OCI-LY7 (cell line): ENCODE data around the gene ACVRL1. TPM values are rescaled to one million over a fixed set of nuclear protein-coding genes. Genes with fewer than 3 reads are reported as not detected.
"Not testable (repeated sequence)": the region's sequence is repeated elsewhere in the genome, so short reads cannot be mapped to it uniquely, and the experiment has no call there.

ENCODE experiments used
- BruUV-seq: library from RNA; stranded (reverse); fragments of 400-500 nt; replicated peaks from 2 replicates; lab custom pipeline; 2021; lab: Mats Ljungman, UMichigan
- CTCF ChIA-PET: fragments of 300-600 bp; sonication (Branson Sonifier 250); formaldehyde crosslinking; loops from one replicate; lab custom pipeline; 2022; ENCODE audit warnings: antibody characterized with exemption; ENCODE audit not compliant: unreplicated experiment; lab: Charles Lee
- POLR2A ChIA-PET: fragments of 300-600 bp; sonication (Branson Sonifier 250); formaldehyde crosslinking; loops from one replicate; lab custom pipeline; 2022; ENCODE audit warnings: antibody characterized with exemption; lab: Charles Lee
- DNase-seq: peaks from one replicate; pipeline ENCODE4 v3.0.0-alpha.2; 2015; ENCODE audit warnings: low spot score
- H2AFZ ChIP-seq: fragments of 200-600 bp; sonication (generic), shearing (Covaris generic); 2 replicates; pipeline ENCODE4 v1.6.1; 2014; ENCODE audit warnings: mild to moderate bottlenecking, antibody characterized with exemption, low read length, moderate library complexity
- H3K27ac ChIP-seq: fragments of 200-600 bp; sonication (generic); 2 replicates; pipeline ENCODE4 v1.5.1; 2014; ENCODE audit warnings: mixed run types, low read depth, mild to moderate bottlenecking, moderate library complexity, low read length, inconsistent platforms; ENCODE audit not compliant: poor library complexity, severe bottlenecking
- H3K36me3 ChIP-seq: fragments of 200-600 bp; sonication (generic); 2 replicates; pipeline ENCODE4 v1.6.1; 2014; ENCODE audit warnings: mild to moderate bottlenecking, antibody characterized with exemption, low read length, moderate library complexity, mixed read lengths; ENCODE audit not compliant: insufficient read depth
- H3K4me1 ChIP-seq: fragments of 200-600 bp; sonication (generic); 2 replicates; pipeline ENCODE4 v1.5.1; 2014; ENCODE audit warnings: mild to moderate bottlenecking, low read length; ENCODE audit not compliant: insufficient read depth, poor library complexity, severe bottlenecking
- H3K4me2 ChIP-seq: fragments of 200-600 bp; sonication (generic); 2 replicates; pipeline ENCODE4 v1.6.1; 2014; ENCODE audit warnings: mild to moderate bottlenecking, low read length
- H3K4me3 ChIP-seq: fragments of 200-600 bp; sonication (generic); 2 replicates; pipeline ENCODE4 v1.5.1; 2014; ENCODE audit warnings: mild to moderate bottlenecking, low read depth, low read length; ENCODE audit not compliant: poor library complexity, severe bottlenecking
- H3K79me2 ChIP-seq: fragments of 200-600 bp; sonication (generic); 2 replicates; pipeline ENCODE4 v1.6.1; 2016; ENCODE audit warnings: low read depth, mild to moderate bottlenecking, low read length, moderate library complexity, mixed read lengths; ENCODE audit not compliant: insufficient read depth
- H3K9me2 ChIP-seq: fragments of 200-600 bp; sonication (generic); 2 replicates; pipeline ENCODE4 v1.6.1; 2016; ENCODE audit warnings: mild to moderate bottlenecking, low read length, mixed read lengths; ENCODE audit not compliant: insufficient read depth
- H3K9me3 ChIP-seq: fragments of 200-600 bp; sonication (generic); 2 replicates; pipeline ENCODE4 v1.6.1; 2014; ENCODE audit warnings: mild to moderate bottlenecking, mixed run types, low read length, mixed read lengths
- H4K20me1 ChIP-seq: fragments of 200-600 bp; sonication (generic); 2 replicates; pipeline ENCODE4 v1.6.1; 2014; ENCODE audit warnings: mild to moderate bottlenecking, antibody characterized with exemption, low read length, moderate library complexity, mixed read lengths; ENCODE audit not compliant: insufficient read depth
- CTCF ChIP-seq: fragments of 200-600 bp; sonication (generic); conservative IDR thresholded peaks from 2 replicates; pipeline ENCODE4 v1.5.1; 2014; ENCODE audit warnings: mild to moderate bottlenecking, antibody characterized with exemption, low read length, moderate library complexity, mixed read lengths
- EZH2phosphoT487 ChIP-seq: fragments of 200-600 bp; sonication (generic); IDR thresholded peaks from 2 replicates; pipeline ENCODE4 v1.6.1; 2018; ENCODE audit warnings: low read depth, borderline replicate concordance, mild to moderate bottlenecking, mixed run types, antibody characterized with exemption, low read length, moderate library complexity, mixed read lengths
- intact Hi-C: fragments of 100-400 bp; cut with micrococcal nuclease; formaldehyde crosslinking; loops from one replicate; pipeline ENCODE4 v1.10.0; 2022; ENCODE audit not compliant: unreplicated experiment
- total RNA-seq, 2 experiments: library from RNA; depleted of rRNA in 1 of 2; stranded (reverse); fragments of >200 nt in 1 of 2; shearing (Covaris generic) in 1 of 2; gene quantifications; 2 replicates each; pipeline ENCODE4 v1.2.3, GENCODE V29; 2014 to 2022

ACVRL1 gene
- total RNA-seq, 2 experiments from 2014 or later = not detected

DNA sequence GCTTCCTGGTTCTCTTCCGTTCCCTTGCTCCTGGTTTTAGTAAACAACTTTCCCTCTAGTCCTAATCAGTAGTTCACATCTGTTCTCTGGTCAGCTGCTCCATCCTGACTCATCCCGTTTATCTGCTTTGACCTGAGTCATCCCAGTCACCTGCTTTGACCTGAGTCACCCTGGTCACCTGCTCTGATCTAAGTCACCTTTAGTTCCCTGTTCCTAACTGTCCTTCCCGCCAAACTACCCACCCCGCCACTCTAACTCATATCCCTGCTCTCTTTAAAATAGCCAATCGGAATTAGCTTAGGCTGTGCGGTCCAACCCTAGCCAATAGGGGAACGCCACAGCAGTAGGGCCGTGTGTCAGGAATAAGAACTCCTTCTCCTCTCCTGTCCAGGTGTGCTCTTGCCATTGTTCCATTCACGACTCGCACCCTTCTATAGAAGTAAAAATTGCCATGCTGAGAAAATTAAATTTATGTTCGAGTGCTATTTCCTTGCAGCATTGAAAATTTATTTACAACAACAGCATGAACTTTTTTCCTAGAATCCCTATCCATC is 22.6 kb upstream of the ACVRL1 start:
- Histone ChIP-seq H3K4me2 (no peak overlapping the region), H3K27ac (no peak overlapping the region), H3K79me2 (no peaks in the 10 kb centered on the region), H3K4me1 (peaks cover 9% of the 10 kb centered on the region), H3K9me2 (no peaks in the 10 kb centered on the region), H4K20me1 (no peaks in the 10 kb centered on the region), H2AFZ (no peak overlapping the region), H3K4me3 (no peak overlapping the region), H3K36me3 (no peaks in the 10 kb centered on the region), H3K9me3 (peaks cover 6% of the 10 kb centered on the region; the same call in 1 of the 2 replicates)
- CTCF ChIA-PET = no interaction called here
- intact Hi-C loops = no loop called here
- TF ChIP-seq CTCF (no peak), EZH2phosphoT487 (no peak)
- POLR2A ChIA-PET = no interaction called here
- no peak for DNase-seq
- no TSS peak for BruUV-seq

GRCh38 chr12:51885294-51886020 is 21.8 kb upstream of the ACVRL1 start:
- H3K4me2 ChIP-seq, DNase-seq, intact Hi-C loops, H3K4me3 ChIP-seq, H3K4me1 ChIP-seq, H4K20me1 ChIP-seq, H3K27ac ChIP-seq, H3K9me2 ChIP-seq, BruUV-seq, H3K36me3 ChIP-seq, H3K79me2 ChIP-seq, H3K9me3 ChIP-seq: not testable (repeated sequence)
- peak overlapping the region; percentile 97 for H2AFZ ChIP-seq
- CTCF ChIA-PET = interaction anchor here (1.2 kb wide), 2 partner anchors 10 to 15 kb away, joined by 3 to 4 read pairs; no protein-coding TSS in a partner anchor
- POLR2A ChIA-PET = interaction anchor here (0.7 to 1.4 kb wide), 2 partner anchors 50 to 238 kb away, joined by 3 to 4 read pairs; no protein-coding TSS in a partner anchor

DNA sequence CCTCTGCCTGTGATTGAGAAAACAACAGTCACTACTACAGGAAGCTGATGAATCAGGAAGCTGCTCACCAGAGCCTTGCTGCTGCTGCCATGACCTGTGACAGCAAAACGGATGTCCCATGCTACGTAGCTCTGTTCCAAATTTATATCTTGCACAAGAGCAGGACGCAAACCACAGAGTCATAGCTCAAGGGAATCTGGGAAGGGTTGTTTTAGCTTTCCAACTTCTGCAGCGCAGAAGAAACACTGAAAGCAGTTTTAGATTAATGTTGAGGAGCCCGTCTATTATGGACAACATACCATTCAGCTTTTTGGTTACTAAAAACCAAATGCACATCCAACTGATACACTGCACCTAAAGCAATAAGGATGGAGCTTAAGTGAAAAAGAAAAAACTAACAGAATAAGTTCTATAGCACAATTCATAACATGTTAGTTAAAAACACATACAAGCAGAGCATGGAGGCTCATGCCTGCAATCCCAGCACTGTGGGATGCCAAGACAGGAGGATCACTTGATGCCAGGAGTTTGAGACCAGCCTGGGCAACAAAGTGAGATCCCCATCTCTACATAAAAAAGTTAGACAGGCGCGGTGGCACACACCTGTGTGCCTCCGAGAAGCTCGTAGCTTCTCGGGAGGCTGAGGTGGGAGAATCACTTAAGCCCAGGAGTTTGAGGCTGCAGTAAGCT is 21.1 kb upstream of the ACVRL1 start:
- no peaks in the 10 kb centered on the region for H4K20me1 ChIP-seq
- intact Hi-C loops = no loop called here
- DNase-seq = peak; percentile 73
- H2AFZ ChIP-seq = peak overlapping the region; percentile 97
- H3K36me3 ChIP-seq = no peaks in the 10 kb centered on the region
- H3K4me1 ChIP-seq = peaks cover 9% of the 10 kb centered on the region
- H3K27ac ChIP-seq = no peak overlapping the region
- TF ChIP-seq CTCF (no peak), EZH2phosphoT487 (no peak)
- BruUV-seq = no TSS peak
- no peaks in the 10 kb centered on the region for H3K9me2 ChIP-seq
- no peaks in the 10 kb centered on the region for H3K79me2 ChIP-seq
- POLR2A ChIA-PET = interaction anchor here (0.5 to 1.4 kb wide), 3 partner anchors 99 to 356 kb away, joined by 3 to 4 read pairs (median 3); no protein-coding TSS in a partner anchor
- peak overlapping the region; percentile 39; the same call in 1 of the 2 replicates for H3K4me2 ChIP-seq
- CTCF ChIA-PET = interaction anchor here (1.2 kb wide), 2 partner anchors 11 to 16 kb away, joined by 3 to 4 read pairs; no protein-coding TSS in a partner anchor
- H3K9me3 ChIP-seq = peaks cover 6% of the 10 kb centered on the region; the same call in 1 of the 2 replicates
- no peak overlapping the region for H3K4me3 ChIP-seq
